ENCODE results near the gene KDM4C.

DNA sequence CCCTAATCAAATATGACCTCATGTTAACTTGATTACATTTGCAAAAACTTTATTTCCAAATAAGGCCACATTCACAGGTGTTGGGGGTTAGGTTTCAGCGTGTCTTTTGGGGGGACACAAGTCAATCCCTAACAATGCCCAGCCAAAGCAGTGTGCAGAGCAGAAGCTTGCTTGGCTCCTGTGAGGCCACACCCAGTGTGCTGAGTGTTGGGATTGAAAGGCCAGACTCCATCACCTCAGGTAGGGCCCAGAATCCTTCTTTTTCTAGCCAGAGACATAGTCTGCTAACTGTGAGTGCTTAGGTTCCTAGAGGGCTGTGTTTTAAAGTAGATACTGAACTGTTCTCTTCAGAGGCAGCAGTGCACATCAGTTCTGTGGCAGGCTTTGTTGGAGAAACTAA lies 27.9 kb downstream of the KDM4C start:
- TF ChIP-seq POLR2A (IDR thresholded peaks at IDR 0.05; ENCODE audit: low read depth, low read length) (no peak), POLR2AphosphoS5 (IDR thresholded peaks at IDR 0.05; ENCODE audit: low read depth, low read length) (no peak)
